ENCODE measurements around the gene NPB.

The NPB gene

DNA sequence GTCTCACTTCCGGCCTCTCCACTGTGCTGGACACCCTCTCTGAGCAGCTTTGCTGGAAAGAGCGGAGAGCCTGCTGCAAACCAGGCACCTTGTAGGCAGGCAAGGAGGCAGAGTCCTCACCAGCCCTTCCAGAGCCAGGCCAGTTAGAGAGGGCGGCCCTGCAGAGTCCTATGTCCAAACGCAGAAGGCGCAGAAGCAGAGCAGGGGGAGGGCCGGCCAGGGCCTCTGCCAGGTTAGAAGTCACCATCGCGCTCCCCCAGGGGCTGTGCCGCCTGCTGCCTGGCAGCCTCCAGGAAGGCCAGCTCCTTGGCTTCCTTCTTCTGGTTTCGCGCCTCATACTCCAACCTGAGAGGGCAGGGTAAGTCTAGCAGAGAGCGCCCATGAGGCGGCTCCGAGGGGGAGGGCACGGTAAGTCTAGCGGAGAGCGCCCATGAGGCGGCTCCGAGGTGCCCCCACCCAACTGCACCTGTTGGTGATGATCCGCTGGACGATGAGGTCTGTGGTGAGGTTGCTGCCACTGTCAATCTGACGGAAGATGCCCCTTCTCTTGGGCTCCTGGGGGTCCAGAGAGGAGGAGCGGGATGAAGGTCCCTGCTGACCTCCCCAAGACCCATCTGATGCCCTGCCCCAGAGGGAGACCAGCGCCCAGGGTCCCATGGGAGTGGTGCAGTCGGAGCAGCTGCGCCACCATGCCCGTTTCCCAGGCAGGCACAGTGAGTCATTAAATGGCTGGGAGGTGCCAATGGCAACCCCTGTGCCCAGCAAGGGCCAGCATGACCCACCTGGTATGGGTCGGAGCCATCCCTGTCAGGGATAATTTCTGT lies 2.8 kb downstream of the NPB start:
- TF ChIP-seq FOXP2 (optimal IDR thresholded peaks at IDR 0.05; ENCODE audit: borderline replicate concordance, extremely low read depth, extremely low read length, insufficient read depth), result no peak
- TF ChIP-seq POLR2AphosphoS5 (IDR thresholded peaks at IDR 0.05; ENCODE audit: low read depth, low read length), result no peak
- TF ChIP-seq, protein P1, sequence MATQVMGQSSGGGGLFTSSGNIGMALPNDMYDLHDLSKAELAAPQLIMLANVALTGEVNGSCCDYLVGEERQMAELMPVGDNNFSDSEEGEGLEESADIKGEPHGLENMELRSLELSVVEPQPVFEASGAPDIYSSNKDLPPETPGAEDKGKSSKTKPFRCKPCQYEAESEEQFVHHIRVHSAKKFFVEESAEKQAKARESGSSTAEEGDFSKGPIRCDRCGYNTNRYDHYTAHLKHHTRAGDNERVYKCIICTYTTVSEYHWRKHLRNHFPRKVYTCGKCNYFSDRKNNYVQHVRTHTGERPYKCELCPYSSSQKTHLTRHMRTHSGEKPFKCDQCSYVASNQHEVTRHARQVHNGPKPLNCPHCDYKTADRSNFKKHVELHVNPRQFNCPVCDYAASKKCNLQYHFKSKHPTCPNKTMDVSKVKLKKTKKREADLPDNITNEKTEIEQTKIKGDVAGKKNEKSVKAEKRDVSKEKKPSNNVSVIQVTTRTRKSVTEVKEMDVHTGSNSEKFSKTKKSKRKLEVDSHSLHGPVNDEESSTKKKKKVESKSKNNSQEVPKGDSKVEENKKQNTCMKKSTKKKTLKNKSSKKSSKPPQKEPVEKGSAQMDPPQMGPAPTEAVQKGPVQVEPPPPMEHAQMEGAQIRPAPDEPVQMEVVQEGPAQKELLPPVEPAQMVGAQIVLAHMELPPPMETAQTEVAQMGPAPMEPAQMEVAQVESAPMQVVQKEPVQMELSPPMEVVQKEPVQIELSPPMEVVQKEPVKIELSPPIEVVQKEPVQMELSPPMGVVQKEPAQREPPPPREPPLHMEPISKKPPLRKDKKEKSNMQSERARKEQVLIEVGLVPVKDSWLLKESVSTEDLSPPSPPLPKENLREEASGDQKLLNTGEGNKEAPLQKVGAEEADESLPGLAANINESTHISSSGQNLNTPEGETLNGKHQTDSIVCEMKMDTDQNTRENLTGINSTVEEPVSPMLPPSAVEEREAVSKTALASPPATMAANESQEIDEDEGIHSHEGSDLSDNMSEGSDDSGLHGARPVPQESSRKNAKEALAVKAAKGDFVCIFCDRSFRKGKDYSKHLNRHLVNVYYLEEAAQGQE (IDR thresholded peaks at IDR 0.05; ENCODE audit: insufficient read depth in 1 of 2, low read depth in 2 of 2, low read length in 2 of 2), result no peak
- TF ChIP-seq TAF1 (IDR thresholded peaks at IDR 0.05; ENCODE audit: borderline replicate concordance, insufficient read depth, low read length), result no peak
- no peak for TF ChIP-seq SIN3A (IDR thresholded peaks at IDR 0.05; ENCODE audit: borderline replicate concordance, insufficient read depth, low read length)

DNA sequence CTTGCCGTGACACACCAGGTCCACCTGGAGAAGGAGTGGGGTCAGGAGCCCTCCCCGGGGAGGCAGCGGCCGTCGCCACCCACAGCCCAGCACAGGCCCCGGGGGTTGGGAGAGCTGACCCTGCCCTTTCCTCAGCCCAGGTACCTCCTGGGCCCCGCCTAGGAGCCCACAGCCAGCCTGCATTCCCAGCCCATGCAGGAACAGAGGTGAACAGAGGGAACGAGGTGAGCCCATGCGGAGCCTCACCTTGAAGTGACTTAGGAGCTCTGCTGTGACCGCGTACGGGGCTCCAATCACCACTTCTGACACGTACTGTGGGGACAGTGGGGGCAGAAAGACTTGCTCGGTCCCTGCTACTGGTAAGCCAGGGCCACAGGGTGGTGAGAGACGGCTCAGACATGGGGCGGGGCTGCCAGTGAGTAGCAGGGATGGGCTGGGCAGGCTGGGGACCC lies 3.4 kb downstream of the NPB start:
- TF ChIP-seq TAF1 (IDR thresholded peaks at IDR 0.05; ENCODE audit: borderline replicate concordance, insufficient read depth, low read length), result no peak
- TF ChIP-seq, protein P1 (IDR thresholded peaks at IDR 0.05; ENCODE audit: insufficient read depth in 1 of 2, low read depth in 2 of 2, low read length in 2 of 2), result no peak
- no peak for TF ChIP-seq SIN3A (IDR thresholded peaks at IDR 0.05; ENCODE audit: borderline replicate concordance, insufficient read depth, low read length)

DNA sequence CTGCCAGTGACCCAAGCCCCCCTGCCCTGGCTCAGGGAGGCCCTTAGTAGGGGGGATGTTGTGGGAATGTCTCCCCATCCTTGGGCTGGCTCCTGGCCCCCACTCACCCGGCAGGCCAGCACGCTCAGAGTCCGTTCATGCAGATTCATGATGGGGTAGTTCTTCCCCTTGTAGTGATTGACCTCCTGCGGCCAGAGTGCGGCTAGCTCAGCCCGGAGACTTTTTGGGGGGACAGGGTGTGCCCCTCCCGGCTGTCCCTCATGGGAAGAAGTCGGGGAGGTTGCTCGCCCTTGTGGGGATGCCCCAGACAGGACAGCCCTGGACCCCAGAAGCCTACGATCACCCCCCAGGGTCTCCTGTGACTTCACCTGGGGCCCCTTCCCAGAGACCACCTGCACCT lies 4.0 kb downstream of the NPB start:
- no peak for TF ChIP-seq FOXP2 (optimal IDR thresholded peaks at IDR 0.05; ENCODE audit: borderline replicate concordance, extremely low read depth, extremely low read length, insufficient read depth)
- TF ChIP-seq, protein P1 (IDR thresholded peaks at IDR 0.05; ENCODE audit: insufficient read depth in 1 of 2, low read depth in 2 of 2, low read length in 2 of 2), result no peak
- TF ChIP-seq POLR2AphosphoS5 (IDR thresholded peaks at IDR 0.05; ENCODE audit: low read depth, low read length), result no peak
- no peak for TF ChIP-seq SIN3A (IDR thresholded peaks at IDR 0.05; ENCODE audit: borderline replicate concordance, insufficient read depth, low read length)
- no peak for TF ChIP-seq TAF1 (IDR thresholded peaks at IDR 0.05; ENCODE audit: borderline replicate concordance, insufficient read depth, low read length)

DNA sequence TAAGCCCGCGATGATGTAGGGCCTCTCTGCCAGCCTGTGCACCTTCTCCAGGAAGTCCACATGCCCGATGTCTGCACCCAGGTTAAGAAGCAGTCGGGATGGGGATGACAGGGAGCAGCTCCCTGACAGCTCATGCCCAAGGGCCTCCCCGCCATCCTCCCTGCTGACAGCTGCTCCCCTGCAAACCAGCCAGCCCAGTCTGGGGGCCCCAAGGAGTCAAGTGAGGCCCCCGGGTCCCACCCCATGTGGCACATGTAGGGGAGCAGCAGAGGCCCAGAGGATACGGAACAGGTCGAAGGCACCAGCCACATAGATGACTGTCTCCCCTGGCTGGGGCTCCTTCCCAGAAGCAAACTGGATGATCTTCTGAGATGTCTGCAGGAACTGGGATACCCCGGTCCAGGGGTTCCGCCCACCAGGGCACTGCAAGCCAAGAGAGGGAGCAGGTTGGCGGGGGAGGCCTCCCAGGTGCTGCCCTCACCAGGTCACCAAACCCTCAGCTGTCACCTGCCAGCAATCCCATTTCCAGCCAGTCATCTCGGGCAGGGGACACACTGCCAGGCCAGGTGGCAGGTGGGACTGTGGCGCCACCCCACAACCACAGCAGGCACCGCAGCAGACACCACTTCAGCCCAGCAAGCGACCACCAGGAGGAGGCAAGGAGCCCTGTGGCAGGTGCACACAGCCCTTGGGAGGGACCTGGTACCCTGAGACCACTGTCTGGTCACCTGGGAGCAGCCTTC lies 4.6 kb downstream of the NPB start:
- no peak for TF ChIP-seq SIN3A (IDR thresholded peaks at IDR 0.05; ENCODE audit: borderline replicate concordance, insufficient read depth, low read length)
- no peak for TF ChIP-seq TAF1 (IDR thresholded peaks at IDR 0.05; ENCODE audit: borderline replicate concordance, insufficient read depth, low read length)

DNA sequence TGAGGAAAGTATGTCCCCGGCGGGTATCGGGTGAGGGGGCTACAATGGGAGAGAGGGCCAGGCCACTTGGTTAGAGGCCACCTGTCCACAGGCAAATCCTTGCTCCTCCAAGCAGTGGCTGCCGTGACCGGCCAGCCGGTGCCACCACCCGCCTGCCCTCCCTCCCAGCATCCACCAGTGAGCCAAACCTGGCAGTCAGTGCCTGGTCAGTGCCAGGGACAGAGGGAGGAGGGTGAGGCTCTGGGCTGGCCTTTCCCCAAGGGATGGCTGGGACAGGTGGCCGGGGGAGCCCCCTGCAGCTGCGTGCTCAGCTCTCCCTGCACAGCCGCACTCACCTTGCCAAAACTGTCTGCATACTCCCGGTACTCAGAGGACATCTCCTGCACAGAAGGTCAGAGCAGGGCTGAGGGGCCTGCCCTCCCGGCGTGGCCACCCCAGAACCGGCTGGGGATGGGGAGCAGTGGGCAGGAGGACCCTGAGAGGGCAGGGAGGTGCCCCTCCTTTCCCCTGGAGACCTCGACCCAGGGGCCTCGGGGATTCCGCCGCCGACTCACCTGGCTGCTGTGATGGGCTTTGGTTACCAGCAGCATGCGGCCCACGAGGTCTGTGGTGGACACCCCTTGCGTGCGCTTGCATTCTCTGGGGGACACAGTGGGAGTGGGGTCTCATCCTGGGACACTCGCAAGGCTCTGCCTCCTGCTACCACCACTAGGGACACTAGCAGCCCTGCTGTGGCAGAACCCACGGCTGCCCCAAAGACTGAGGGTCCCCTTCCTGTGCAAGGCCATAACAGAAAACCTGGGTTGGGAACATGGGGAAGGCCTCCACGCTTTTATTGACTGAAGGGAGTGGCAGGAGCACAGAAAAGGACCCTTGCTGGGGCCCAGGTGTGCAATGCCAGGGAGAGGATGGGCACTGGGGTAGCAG lies 5.4 kb downstream of the NPB start:
- TF ChIP-seq, protein P1 (IDR thresholded peaks at IDR 0.05; ENCODE audit: insufficient read depth in 1 of 2, low read depth in 2 of 2, low read length in 2 of 2), result no peak
- TF ChIP-seq TAF1 (IDR thresholded peaks at IDR 0.05; ENCODE audit: borderline replicate concordance, insufficient read depth, low read length) (no peak), POLR2AphosphoS5 (IDR thresholded peaks at IDR 0.05; ENCODE audit: low read depth, low read length) (no peak), FOXP2 (optimal IDR thresholded peaks at IDR 0.05; ENCODE audit: borderline replicate concordance, extremely low read depth, extremely low read length, insufficient read depth) (no peak), SIN3A (IDR thresholded peaks at IDR 0.05; ENCODE audit: borderline replicate concordance, insufficient read depth, low read length) (no peak)
